B cell (primary cell): ENCODE measurements around the gene MYH15. TPM values are rescaled to one million over a fixed set of nuclear protein-coding genes. Genes with fewer than 3 reads are reported as not detected.

Experiments used
- ATAC-seq: fragments of 200-7000 bp; cut with Tn5 transposase; one replicate; pipeline ENCODE4 v1.10.0; 2021; ENCODE audit warnings: low read depth, mild to moderate bottlenecking, moderate number of reproducible peaks, moderate library complexity
- CTCF ChIA-PET: fragments of 350-600 bp; sonication (Branson Sonifier 250); formaldehyde crosslinking; loops from one replicate; lab custom pipeline; 2021; ENCODE audit warnings: antibody characterized with exemption, inconsistent platforms; lab: Charles Lee
- POLR2A ChIA-PET: fragments of 350-600 bp; sonication (Branson Sonifier 250); formaldehyde crosslinking; loops from one replicate; lab custom pipeline; 2021; ENCODE audit warnings: antibody characterized with exemption; lab: Charles Lee
- DNase-seq: peaks from one replicate; pipeline ENCODE4 v3.0.0; 2013
- H2AFZ ChIP-seq: 2 replicates; pipeline ENCODE4 v1.6.1; 2012; ENCODE audit warnings: mild to moderate bottlenecking, low read depth, low read length; ENCODE audit not compliant: insufficient read depth, poor library complexity, severe bottlenecking
- H3K27ac ChIP-seq, 2 donors: 1 replicate in 1 of 2; 2 replicates in 1 of 2; pipeline ENCODE4 v1.5.1; 2012 to 2013; ENCODE audit warnings: low read length in 2 of 2, mild to moderate bottlenecking in 2 of 2, moderate library complexity in 1 of 2
- H3K27me3 ChIP-seq, 4 experiments: fragments of 200-600 bp in 1 of 4; sonication (generic) in 1 of 4; replicated peaks in 1 of 4; 1 replicate in 2 of 4; 2 replicates in 2 of 4; pipeline versions ENCODE4 v1.6.1 to v1.7.0; 2013 to 2016; ENCODE audit warnings: low read length in 3 of 4, mild to moderate bottlenecking in 2 of 4, mixed read lengths in 1 of 4, moderate library complexity in 1 of 4; ENCODE audit not compliant: insufficient read depth in 4 of 4, control insufficient read depth in 3 of 4; ENCODE audit errors: control extremely low read depth in 1 of 4
- H3K36me3 ChIP-seq, 2 experiments: replicated peaks in 1 of 2; 1 replicate in 1 of 2; 2 replicates in 1 of 2; pipeline versions ENCODE4 v1.6.1 to v1.7.1; 2013; ENCODE audit warnings: low read length in 1 of 2; ENCODE audit not compliant: insufficient read depth in 2 of 2, control insufficient read depth in 1 of 2; ENCODE audit errors: control extremely low read depth in 1 of 2, extremely low read depth in 1 of 2
- H3K4me1 ChIP-seq, 2 donors: fragments of 200-600 bp in 1 of 2; sonication (generic) in 1 of 2; 1 replicate in 1 of 2; 2 replicates in 1 of 2; pipeline versions ENCODE4 v1.5.1 to v1.6.1; 2013 to 2017; ENCODE audit warnings: low read length in 2 of 2; ENCODE audit not compliant: control insufficient read depth in 2 of 2, insufficient read depth in 2 of 2
- H3K4me2 ChIP-seq: replicated peaks from 2 replicates; pipeline ENCODE3; 2012; ENCODE audit warnings: mild to moderate bottlenecking, low read depth, low read length; ENCODE audit not compliant: poor library complexity, severe bottlenecking
- H3K4me3 ChIP-seq, 5 experiments: fragments of 200-600 bp in 1 of 5; sonication (generic) in 1 of 5; 1 replicate in 3 of 5; 2 replicates in 2 of 5; pipeline versions ENCODE4 v1.5.1 to v1.7.0; 2011 to 2016; ENCODE audit warnings: low read length in 4 of 5, mild to moderate bottlenecking in 4 of 5, low read depth in 2 of 5, control low read depth in 1 of 5, moderate library complexity in 1 of 5; ENCODE audit not compliant: insufficient read depth in 1 of 5; ENCODE audit errors: control extremely low read depth in 1 of 5, extremely low read depth in 1 of 5
- H3K79me2 ChIP-seq: fragments of 200-600 bp; sonication (generic); one replicate; pipeline ENCODE4 v1.6.0; 2016; ENCODE audit warnings: low read length; ENCODE audit not compliant: control insufficient read depth, insufficient read depth
- H3K9ac ChIP-seq: fragments of 200-600 bp; sonication (generic); 2 replicates; pipeline ENCODE4 v1.6.1; 2017; ENCODE audit warnings: mild to moderate bottlenecking, low read length, moderate library complexity
- H3K9me3 ChIP-seq, 3 donors: one replicate each; pipeline versions ENCODE4 v1.6.1 to v1.7.1; 2013; ENCODE audit warnings: low read length in 2 of 3; ENCODE audit not compliant: control insufficient read depth in 2 of 3, insufficient read depth in 1 of 3; ENCODE audit errors: control extremely low read depth in 1 of 3
- H4K20me1 ChIP-seq: 2 replicates; pipeline ENCODE4 v1.6.0; 2012; ENCODE audit warnings: mild to moderate bottlenecking, low read length; ENCODE audit not compliant: insufficient read depth, control insufficient read depth, poor library complexity, severe bottlenecking
- H3K27ac Mint-ChIP-seq: one replicate; pipeline ENCODE4 v1.8.0; 2021; ENCODE audit warnings: mixed read lengths
- H3K27me3 Mint-ChIP-seq: one replicate; pipeline ENCODE4 v1.8.0; 2021; ENCODE audit warnings: mixed read lengths
- H3K4me1 Mint-ChIP-seq: one replicate; pipeline ENCODE4 v1.8.0; 2021; ENCODE audit warnings: mixed read lengths
- H3K4me3 Mint-ChIP-seq: one replicate; pipeline ENCODE4 v1.8.0; 2021; ENCODE audit warnings: mixed read lengths
- H3K9me3 Mint-ChIP-seq: one replicate; pipeline ENCODE4 v1.8.0; 2022; ENCODE audit warnings: mixed read lengths; ENCODE audit not compliant: insufficient read depth
- EZH2 ChIP-seq: IDR thresholded peaks from 2 replicates; pipeline ENCODE4 v1.6.1; 2012; ENCODE audit warnings: borderline replicate concordance, low read depth, mild to moderate bottlenecking, moderate library complexity, low read length; ENCODE audit not compliant: insufficient read depth, poor library complexity, severe bottlenecking
- WGBS: methylation state at CpG from one replicate; pipeline ENCODE4 v1.1.5; 2013; ENCODE audit warnings: missing lambda C conversion rate; ENCODE audit not compliant: insufficient coverage; 5-methylcytosine and 5-hydroxymethylcytosine counted together
- intact Hi-C: fragments of 100-400 bp; cut with micrococcal nuclease; formaldehyde crosslinking; loops from one replicate; pipeline ENCODE4 v1.10.0; 2022
- polyA plus RNA-seq: library from polyadenylated mRNA; depleted of rRNA; stranded (reverse); fragments of >200 nt; gene quantifications from 2 replicates; pipeline ENCODE4 v1.2.3, GENCODE V29; 2012
- total RNA-seq, 2 donors: library from RNA; stranded (reverse); fragments of 120-200 nt in 1 of 2; gene quantifications; 1 replicate in 1 of 2; 2 replicates in 1 of 2; pipeline versions ENCODE4 v1.2.3 to v1.2.4, GENCODE V29; 2013 to 2022
- TF ChIP-seq, protein P1 (sequence below): fragments of 200-600 bp; IDR thresholded peaks from one replicate; pipeline ENCODE4 v1.8.0; 2022; ENCODE audit warnings: antibody characterized with exemption, mild to moderate bottlenecking

MYH15 gene
- total and polyA plus RNA-seq, 2 donors (not counting 1 experiment from before 2014, with no cell fraction given) = 0.06 TPM; not detected in 1

DNA sequence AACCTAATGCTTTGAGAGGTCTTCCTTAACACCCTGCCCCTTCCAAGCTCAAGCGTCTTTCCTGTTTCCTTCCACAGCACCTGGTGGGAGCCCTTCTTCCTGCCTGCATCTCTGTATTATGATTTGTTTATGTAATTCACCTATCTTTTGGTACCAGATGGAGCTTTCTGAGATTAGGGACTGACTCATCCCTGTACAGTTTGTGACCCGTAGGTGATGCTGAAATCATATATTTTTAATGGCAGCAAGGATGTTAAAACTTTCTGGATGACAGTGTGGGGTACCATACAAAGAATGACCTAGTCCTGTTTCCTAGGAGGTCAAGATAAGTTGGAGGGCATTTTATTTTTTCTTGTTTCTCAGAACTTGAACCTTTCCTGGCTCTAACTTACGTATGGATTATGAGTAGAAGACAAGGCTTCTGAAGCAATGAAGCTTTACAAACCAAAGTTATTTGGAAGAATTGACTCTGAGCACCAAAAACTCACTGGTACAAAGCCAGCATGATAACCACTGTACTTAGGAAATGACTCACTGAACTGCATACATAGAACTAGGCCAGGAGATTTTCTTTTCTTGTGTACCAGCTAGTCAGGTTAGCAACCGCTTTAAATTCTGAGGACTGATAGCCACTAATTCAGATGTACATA lies 167.4 kb downstream of the MYH15 start:
- H3K9me3 ChIP-seq = no peaks in the 10 kb centered on the region
- H3K4me1 Mint-ChIP-seq = peaks cover 44% of the 10 kb centered on the region
- H3K9me3 Mint-ChIP-seq = no peaks in the 10 kb centered on the region
- no peaks in the 10 kb centered on the region for H3K27me3 Mint-ChIP-seq
- no peak overlapping the region for H2AFZ ChIP-seq
- H3K79me2 ChIP-seq = no peaks in the 10 kb centered on the region
- CTCF ChIA-PET = no interaction called here
- peaks cover 34 to 43% of the 10 kb centered on the region in 2 donors for H3K4me1 ChIP-seq
- no peak for DNase-seq
- POLR2A ChIA-PET = no interaction called here
- no peak overlapping the region for H3K27ac Mint-ChIP-seq
- WGBS = 78% methylated on average over 1 of the region's 4 CpGs
- no peaks in the 10 kb centered on the region for H4K20me1 ChIP-seq
- H3K4me2 ChIP-seq = no peak overlapping the region
- no peak overlapping the region for H3K4me3 ChIP-seq
- H3K36me3 ChIP-seq = no peaks in the 10 kb centered on the region
- intact Hi-C loops = no loop called here
- no peak for ATAC-seq
- H3K27me3 ChIP-seq = no peaks in the 10 kb centered on the region
- H3K27ac ChIP-seq = no peak overlapping the region
- no peak overlapping the region for H3K9ac ChIP-seq
- TF ChIP-seq EZH2 = no peak
- TF ChIP-seq, protein P1, sequence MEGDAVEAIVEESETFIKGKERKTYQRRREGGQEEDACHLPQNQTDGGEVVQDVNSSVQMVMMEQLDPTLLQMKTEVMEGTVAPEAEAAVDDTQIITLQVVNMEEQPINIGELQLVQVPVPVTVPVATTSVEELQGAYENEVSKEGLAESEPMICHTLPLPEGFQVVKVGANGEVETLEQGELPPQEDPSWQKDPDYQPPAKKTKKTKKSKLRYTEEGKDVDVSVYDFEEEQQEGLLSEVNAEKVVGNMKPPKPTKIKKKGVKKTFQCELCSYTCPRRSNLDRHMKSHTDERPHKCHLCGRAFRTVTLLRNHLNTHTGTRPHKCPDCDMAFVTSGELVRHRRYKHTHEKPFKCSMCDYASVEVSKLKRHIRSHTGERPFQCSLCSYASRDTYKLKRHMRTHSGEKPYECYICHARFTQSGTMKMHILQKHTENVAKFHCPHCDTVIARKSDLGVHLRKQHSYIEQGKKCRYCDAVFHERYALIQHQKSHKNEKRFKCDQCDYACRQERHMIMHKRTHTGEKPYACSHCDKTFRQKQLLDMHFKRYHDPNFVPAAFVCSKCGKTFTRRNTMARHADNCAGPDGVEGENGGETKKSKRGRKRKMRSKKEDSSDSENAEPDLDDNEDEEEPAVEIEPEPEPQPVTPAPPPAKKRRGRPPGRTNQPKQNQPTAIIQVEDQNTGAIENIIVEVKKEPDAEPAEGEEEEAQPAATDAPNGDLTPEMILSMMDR = no peak
- H3K4me3 Mint-ChIP-seq = no peak overlapping the region

DNA sequence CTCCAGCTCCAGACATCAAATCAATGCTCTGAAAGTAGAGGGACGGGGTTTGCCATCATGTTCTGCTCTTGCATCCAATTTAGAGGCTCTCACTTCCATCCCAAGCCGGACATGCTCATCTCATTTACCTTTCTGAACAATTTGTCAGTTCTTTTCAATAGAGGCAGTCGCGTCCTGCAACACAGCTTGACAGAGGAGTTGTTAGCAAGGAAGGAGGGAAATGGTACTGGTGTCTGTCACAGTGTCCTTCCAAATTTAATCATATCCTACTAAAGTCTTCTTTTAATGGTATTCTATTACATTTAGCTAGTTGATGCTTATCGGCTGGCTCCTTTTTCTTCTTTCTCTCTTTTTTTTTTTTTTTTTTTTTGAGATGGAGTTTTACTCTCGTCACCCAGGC lies 168.5 kb downstream of the MYH15 start:
- no peak overlapping the region for H2AFZ ChIP-seq
- no peaks in the 10 kb centered on the region for H3K9me3 ChIP-seq
- no peaks in the 10 kb centered on the region for H4K20me1 ChIP-seq
- intact Hi-C loops = no loop called here
- H3K9ac ChIP-seq = no peak overlapping the region
- no peak for DNase-seq
- no peak overlapping the region for H3K27ac ChIP-seq
- H3K4me3 ChIP-seq = no peak overlapping the region
- ChIA-PET CTCF (interaction anchor here (0.8 to 1.0 kb wide), 2 partner anchors 9 to 10 kb away, joined by 3 read pairs; no protein-coding TSS in a partner anchor), POLR2A (no interaction called here)
- Mint-ChIP-seq H3K27me3 (no peaks in the 10 kb centered on the region), H3K4me3 (no peak overlapping the region), H3K4me1 (peaks cover 41% of the 10 kb centered on the region), H3K9me3 (no peaks in the 10 kb centered on the region), H3K27ac (no peak overlapping the region)
- TF ChIP-seq EZH2 = no peak
- TF ChIP-seq, protein P1 = no peak
- H3K36me3 ChIP-seq = no peaks in the 10 kb centered on the region
- WGBS = 100% methylated on average over 1 of the region's 6 CpGs
- H3K79me2 ChIP-seq = no peaks in the 10 kb centered on the region
- ATAC-seq = no peak
- H3K27me3 ChIP-seq = no peaks in the 10 kb centered on the region
- H3K4me2 ChIP-seq = no peak overlapping the region
- H3K4me1 ChIP-seq = peaks cover 33 to 38% of the 10 kb centered on the region in 2 donors
